GM19240 (cell line): ENCODE data around the gene CD48.

Experiments
- DNase-seq: peaks from one replicate; pipeline ENCODE4 v3.0.0; 2011; ENCODE audit warnings: low spot score; ENCODE audit not compliant: insufficient read length

CD48 gene

GRCh38 chr1:160636076-160636475, 75.5 kb downstream of the CD48 start:
- no peak for DNase-seq

GRCh38 chr1:160634543-160635491, 76.8 kb downstream of the CD48 start:
- DNase-seq, result no peak

- no peak for DNase-seq
These were observed 78.2 kb downstream of the CD48 start for GRCh38 chr1:160633330-160633903.

- no peak for DNase-seq
These were observed 79.5 kb downstream of the CD48 start for GRCh38 chr1:160631983-160632625.

GRCh38 chr1:160630523-160631451, 80.8 kb downstream of the CD48 start:
- no peak for DNase-seq

- DNase-seq, result no peak
These were observed 82.1 kb downstream of the CD48 start for GRCh38 chr1:160629286-160630210.

- DNase-seq, result no peak
These were observed 82.8 kb downstream of the CD48 start for GRCh38 chr1:160628799-160629263.
